HepG2 (cell line): ENCODE data around the gene HIPK4. TPM values are rescaled to one million over a fixed set of nuclear protein-coding genes. Genes with fewer than 3 reads are reported as not detected.

ENCODE experiments used
- ATF5 ChIP-seq: sonication (generic); formaldehyde crosslinking; IDR thresholded peaks from 2 replicates; pipeline ENCODE4 v1.4.0; 2020; ENCODE audit warnings: mild to moderate bottlenecking, low read depth, missing genetic modification reagents
- ATF7-NPFF ChIP-seq: sonication (generic); formaldehyde crosslinking; IDR thresholded peaks from 2 replicates; pipeline ENCODE4 v1.8.1; 2023; ENCODE audit warnings: mild to moderate bottlenecking, low read depth, missing genetic modification reagents, moderate library complexity
- CBX1 ChIP-seq: IDR thresholded peaks from one replicate; pipeline ENCODE4 v1.6.1; 2016; ENCODE audit warnings: antibody characterized with exemption, low read depth
- FOSL1 ChIP-seq: sonication (generic); formaldehyde crosslinking; IDR thresholded peaks from 2 replicates; pipeline ENCODE4 v1.9.0; 2021; ENCODE audit warnings: missing genetic modification reagents, borderline replicate concordance
- HINFP ChIP-seq: sonication (generic); formaldehyde crosslinking; IDR thresholded peaks from 2 replicates; pipeline ENCODE4 v1.4.0; 2020; ENCODE audit warnings: low read depth, mild to moderate bottlenecking, missing genetic modification reagents
- LBX2 ChIP-seq: sonication (generic); formaldehyde crosslinking; IDR thresholded peaks from 2 replicates; pipeline ENCODE4 v1.5.0; 2020; ENCODE audit warnings: missing genetic modification reagents, mild to moderate bottlenecking, borderline replicate concordance
- PCBP2 ChIP-seq: fragments of 200-400 bp; formaldehyde crosslinking; optimal IDR thresholded peaks from 2 replicates; pipeline ENCODE3; 2018; ENCODE audit warnings: low read length, low read depth; ENCODE audit not compliant: poor library complexity, severe bottlenecking
- POLR2G ChIP-seq: fragments of 200-400 bp; formaldehyde crosslinking; IDR thresholded peaks from 2 replicates; pipeline ENCODE4 v1.6.1; 2018; ENCODE audit warnings: mild to moderate bottlenecking, low read depth, low read length, moderate library complexity
- REST ChIP-seq, 2 experiments: IDR thresholded peaks; 2 replicates each; pipeline ENCODE4 v1.6.1; 2011 to 2012; ENCODE audit warnings: low read length in 2 of 2, borderline replicate concordance in 1 of 2, low read depth in 1 of 2, mild to moderate bottlenecking in 1 of 2, moderate library complexity in 1 of 2
- RNF219 ChIP-seq: sonication (generic); formaldehyde crosslinking; IDR thresholded peaks from 2 replicates; pipeline ENCODE4 v1.5.0; 2020; ENCODE audit warnings: mild to moderate bottlenecking, missing genetic modification reagents
- SP4 ChIP-seq: sonication (generic); formaldehyde crosslinking; IDR thresholded peaks from 2 replicates; pipeline ENCODE4 v1.8.1; 2023; ENCODE audit warnings: mild to moderate bottlenecking, missing genetic modification reagents
- SRSF1 ChIP-seq: fragments of 200-400 bp; formaldehyde crosslinking; optimal IDR thresholded peaks from 2 replicates; pipeline ENCODE3; 2017; ENCODE audit warnings: mild to moderate bottlenecking, low read depth, low read length, moderate library complexity
- SUZ12 ChIP-seq: fragments of 150-350 bp; IDR thresholded peaks from 2 replicates; pipeline ENCODE4 v1.6.1; 2014; ENCODE audit warnings: low read depth, low read length
- ZBTB8A ChIP-seq: sonication (generic); formaldehyde crosslinking; IDR thresholded peaks from 2 replicates; pipeline ENCODE4 v1.4.0; 2020; ENCODE audit warnings: mild to moderate bottlenecking, low read depth, missing genetic modification reagents, borderline replicate concordance
- ZFP62 ChIP-seq: sonication (generic); formaldehyde crosslinking; IDR thresholded peaks from 2 replicates; pipeline ENCODE4 v1.4.0; 2020; ENCODE audit warnings: missing genetic modification reagents
- ZNF629 ChIP-seq: sonication (generic); formaldehyde crosslinking; conservative IDR thresholded peaks from 2 replicates; pipeline ENCODE4 v1.5.0; 2020; ENCODE audit warnings: missing genetic modification reagents
- ZNF768 ChIP-seq: sonication (generic); formaldehyde crosslinking; IDR thresholded peaks from 2 replicates; pipeline ENCODE4 v1.4.0; 2020; ENCODE audit warnings: missing genetic modification reagents
- polyA plus RNA-seq, 8 experiments: library from polyadenylated mRNA; depleted of rRNA in 3 of 8; stranded (reverse) in 7 of 8; unstranded in 1 of 8; fragments of >200 nt; fragmentation: Illumina TruSeq in 4 of 8; extraction: Trizol in 4 of 8; gene quantifications; 2 replicates each; pipeline versions ENCODE4 v1.2.1 to v1.2.3, GENCODE V29; 2011 to 2016; ENCODE audit warnings: low read depth in 4 of 8, missing spikeins in 1 of 8, mixed read lengths in 1 of 8; ENCODE audit not compliant: insufficient read depth in 1 of 8
- total RNA-seq, 5 experiments: library from RNA; depleted of rRNA; stranded (reverse); fragments of >200 nt; fragmentation: Illumina TruSeq; extraction: Trizol; gene quantifications; 2 replicates each; pipeline ENCODE4 v1.2.3, GENCODE V29; 2016; ENCODE audit warnings: low read depth in 1 of 5

The HIPK4 gene
- total and polyA plus RNA-seq, 2 of the 13 experiments (the other 11 are each of a cell fraction or from before 2014, with no cell fraction given), result 0.03 TPM; not detected in 1

- TF ChIP-seq HINFP (CRISPR knock-in tag) (no peak), ZFP62 (CRISPR knock-in tag) (no peak), SUZ12 (no peak), RNF219 (CRISPR knock-in tag) (no peak), SP4 (peak; percentile 86), ATF5 (CRISPR knock-in tag) (no peak), PCBP2 (no peak), CBX1 (peak; percentile 56), LBX2 (CRISPR knock-in tag) (peak; percentile 81; the same call in 1 of the 2 replicates), ZNF629 (CRISPR knock-in tag) (peak; percentile 33), ATF7-NPFF (CRISPR knock-in tag) (peak; percentile 88), REST (IDR thresholded peaks at IDR 0.05; ENCODE audit: borderline replicate concordance in 1 of 2, low read depth in 1 of 2, low read length in 2 of 2) (no peak), ZBTB8A (CRISPR knock-in tag) (no peak), ZNF768 (peak; percentile 82; the same call in 1 of the 2 replicates), SRSF1 (peak; percentile 86), POLR2G (peak; percentile 84), FOSL1 (CRISPR knock-in tag) (no peak)
Observed at GRCh38 chr19:40420766-40421765, 31.1 kb upstream of the HIPK4 start (continued).
